Measurements from ENCODE around the gene MTARC1.

Gene MTARC1

DNA sequence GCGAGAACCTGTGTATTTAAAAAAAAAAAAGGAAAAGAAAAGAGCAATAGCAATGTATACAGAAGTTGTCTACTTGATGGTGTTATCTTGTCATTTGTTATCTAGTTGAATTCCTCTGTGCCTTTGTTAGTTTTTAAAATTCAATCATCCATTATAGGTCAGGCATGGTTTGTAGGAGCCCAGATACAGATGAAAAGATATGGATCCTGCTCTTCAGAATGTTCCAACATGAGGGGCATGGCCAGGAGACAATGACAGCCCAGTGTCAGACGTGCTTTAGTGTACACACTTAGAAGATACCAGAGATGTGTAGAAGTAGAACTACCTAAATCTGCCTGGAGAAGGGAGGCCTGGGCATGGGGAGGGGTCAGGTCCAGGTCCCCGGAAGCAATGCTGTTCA is 22.0 kb upstream of the MTARC1 start:
- Histone ChIP-seq H3K27ac (ENCODE audit: low read length) (no peak overlapping the region), H3K79me2 (ENCODE audit: low read length) (no peaks in the 10 kb centered on the region), H3K4me2 (ENCODE audit: low read length) (no peak overlapping the region), H4K20me1 (ENCODE audit: insufficient read depth, low read length) (no peaks in the 10 kb centered on the region), H3K9me3 (ENCODE audit: insufficient read depth, low read length) (no peaks in the 10 kb centered on the region), H3K9ac (ENCODE audit: low read length) (no peak overlapping the region), H3K4me3 (ENCODE audit: low read length) (no peak overlapping the region), H3K4me1 (ENCODE audit: low read length) (no peaks in the 10 kb centered on the region), H3K36me3 (replicated peaks; ENCODE audit: low read depth, low read length) (no peaks in the 10 kb centered on the region), H2AFZ (ENCODE audit: low read depth, low read length) (no peak overlapping the region), H3K27me3 (ENCODE audit: low read depth, low read length) (0 out of 2 replicates have a peak, but pooled peaks cover 6% of the 10 kb centered on the region)
- TF ChIP-seq, protein P1, sequence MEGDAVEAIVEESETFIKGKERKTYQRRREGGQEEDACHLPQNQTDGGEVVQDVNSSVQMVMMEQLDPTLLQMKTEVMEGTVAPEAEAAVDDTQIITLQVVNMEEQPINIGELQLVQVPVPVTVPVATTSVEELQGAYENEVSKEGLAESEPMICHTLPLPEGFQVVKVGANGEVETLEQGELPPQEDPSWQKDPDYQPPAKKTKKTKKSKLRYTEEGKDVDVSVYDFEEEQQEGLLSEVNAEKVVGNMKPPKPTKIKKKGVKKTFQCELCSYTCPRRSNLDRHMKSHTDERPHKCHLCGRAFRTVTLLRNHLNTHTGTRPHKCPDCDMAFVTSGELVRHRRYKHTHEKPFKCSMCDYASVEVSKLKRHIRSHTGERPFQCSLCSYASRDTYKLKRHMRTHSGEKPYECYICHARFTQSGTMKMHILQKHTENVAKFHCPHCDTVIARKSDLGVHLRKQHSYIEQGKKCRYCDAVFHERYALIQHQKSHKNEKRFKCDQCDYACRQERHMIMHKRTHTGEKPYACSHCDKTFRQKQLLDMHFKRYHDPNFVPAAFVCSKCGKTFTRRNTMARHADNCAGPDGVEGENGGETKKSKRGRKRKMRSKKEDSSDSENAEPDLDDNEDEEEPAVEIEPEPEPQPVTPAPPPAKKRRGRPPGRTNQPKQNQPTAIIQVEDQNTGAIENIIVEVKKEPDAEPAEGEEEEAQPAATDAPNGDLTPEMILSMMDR (IDR thresholded peaks at IDR 0.05; ENCODE audit: low read depth, low read length), result no peak
- TF ChIP-seq EZH2phosphoT487 (IDR thresholded peaks at IDR 0.05; ENCODE audit: low read depth), result no peak

DNA sequence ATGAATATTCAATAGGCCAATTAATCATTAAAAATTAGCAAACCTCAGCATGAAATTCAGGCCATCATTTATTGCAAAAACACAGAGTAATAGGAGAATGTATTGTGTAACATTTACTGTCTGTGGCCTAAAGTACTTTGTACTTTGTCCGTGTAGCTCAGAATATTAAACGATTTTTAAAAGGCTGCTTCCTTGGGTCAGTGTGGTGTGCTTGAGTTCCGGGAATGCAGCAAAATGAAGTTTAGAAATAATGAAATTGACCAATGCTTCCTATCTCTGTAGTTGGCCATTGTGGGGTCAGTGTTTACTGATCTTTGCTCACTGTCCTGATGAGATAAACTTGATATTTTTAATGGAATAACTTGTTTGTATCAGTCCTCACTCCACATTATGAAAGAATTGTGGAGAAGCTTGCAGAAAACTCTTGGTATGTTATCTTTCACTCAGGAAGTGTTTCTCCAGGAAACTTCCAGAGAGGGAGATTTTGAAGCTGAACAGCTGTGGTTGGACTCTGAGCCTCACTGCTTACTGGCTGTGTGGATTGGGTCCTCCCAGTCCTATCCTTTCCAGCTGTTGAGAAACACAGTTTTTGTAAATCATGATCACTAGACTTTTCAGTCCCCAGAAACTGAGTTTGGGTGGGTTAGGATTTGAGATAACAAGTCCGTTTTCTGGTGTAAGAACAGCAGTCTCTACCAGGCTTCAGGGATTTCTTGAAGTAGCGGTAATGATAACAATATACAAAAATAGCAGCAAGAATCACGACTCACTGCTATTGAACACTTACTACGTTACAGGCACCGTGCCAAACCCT is 19.2 kb upstream of the MTARC1 start:
- Histone ChIP-seq H3K36me3 (replicated peaks; ENCODE audit: low read depth, low read length) (no peaks in the 10 kb centered on the region), H4K20me1 (ENCODE audit: insufficient read depth, low read length) (no peaks in the 10 kb centered on the region), H3K27ac (ENCODE audit: low read length) (no peak overlapping the region), H2AFZ (ENCODE audit: low read depth, low read length) (no peak overlapping the region), H3K79me2 (ENCODE audit: low read length) (no peaks in the 10 kb centered on the region), H3K4me2 (ENCODE audit: low read length) (no peak overlapping the region), H3K4me3 (ENCODE audit: low read length) (no peak overlapping the region), H3K27me3 (ENCODE audit: low read depth, low read length) (peaks cover 3% of the 10 kb centered on the region; the same call in 1 of the 2 replicates), H3K9me3 (ENCODE audit: insufficient read depth, low read length) (no peaks in the 10 kb centered on the region), H3K9ac (ENCODE audit: low read length) (no peak overlapping the region), H3K4me1 (ENCODE audit: low read length) (no peaks in the 10 kb centered on the region)
- no peak for TF ChIP-seq EZH2phosphoT487 (IDR thresholded peaks at IDR 0.05; ENCODE audit: low read depth)
- TF ChIP-seq, protein P1 (IDR thresholded peaks at IDR 0.05; ENCODE audit: low read depth, low read length), result no peak

DNA sequence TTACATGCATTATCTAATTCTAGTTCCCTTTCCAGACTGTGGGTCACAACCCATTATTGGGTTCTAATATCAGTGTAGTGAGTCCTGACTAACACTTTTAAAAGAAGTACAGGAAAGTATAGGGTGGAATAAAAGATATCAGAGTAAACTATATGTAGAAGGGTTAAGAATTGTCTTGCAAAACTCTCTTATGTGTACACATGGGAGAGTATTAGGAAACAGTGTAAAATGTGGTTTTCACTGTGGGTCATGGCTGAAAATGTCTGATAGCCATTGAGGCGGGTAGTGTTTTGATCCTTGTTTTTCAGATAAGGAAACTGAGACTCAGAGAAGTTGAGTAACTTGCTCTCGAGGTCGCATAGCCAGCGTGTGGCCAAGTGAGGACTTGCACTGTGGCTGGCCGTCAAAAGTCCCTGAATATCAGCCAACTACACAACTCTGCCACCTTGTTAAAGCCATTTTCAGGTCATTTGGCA is 18.5 kb upstream of the MTARC1 start:
- no peak overlapping the region for H2AFZ ChIP-seq (ENCODE audit: low read depth, low read length)
- H3K27ac ChIP-seq (ENCODE audit: low read length), result no peak overlapping the region
- H3K36me3 ChIP-seq (replicated peaks; ENCODE audit: low read depth, low read length), result no peaks in the 10 kb centered on the region
- no peak overlapping the region for H3K4me2 ChIP-seq (ENCODE audit: low read length)
- no peaks in the 10 kb centered on the region for H3K79me2 ChIP-seq (ENCODE audit: low read length)
- H3K9ac ChIP-seq (ENCODE audit: low read length), result no peak overlapping the region
- peaks cover 2% of the 10 kb centered on the region; the same call in 1 of the 2 replicates for H3K4me1 ChIP-seq (ENCODE audit: low read length)
- no peak overlapping the region for H3K4me3 ChIP-seq (ENCODE audit: low read length)
- H3K9me3 ChIP-seq (ENCODE audit: insufficient read depth, low read length), result no peaks in the 10 kb centered on the region
- no peaks in the 10 kb centered on the region for H4K20me1 ChIP-seq (ENCODE audit: insufficient read depth, low read length)
- TF ChIP-seq, protein P1 (IDR thresholded peaks at IDR 0.05; ENCODE audit: low read depth, low read length), result no peak
- no peak for TF ChIP-seq EZH2phosphoT487 (IDR thresholded peaks at IDR 0.05; ENCODE audit: low read depth)
- peaks cover 3% of the 10 kb centered on the region; the same call in 1 of the 2 replicates for H3K27me3 ChIP-seq (ENCODE audit: low read depth, low read length)

DNA sequence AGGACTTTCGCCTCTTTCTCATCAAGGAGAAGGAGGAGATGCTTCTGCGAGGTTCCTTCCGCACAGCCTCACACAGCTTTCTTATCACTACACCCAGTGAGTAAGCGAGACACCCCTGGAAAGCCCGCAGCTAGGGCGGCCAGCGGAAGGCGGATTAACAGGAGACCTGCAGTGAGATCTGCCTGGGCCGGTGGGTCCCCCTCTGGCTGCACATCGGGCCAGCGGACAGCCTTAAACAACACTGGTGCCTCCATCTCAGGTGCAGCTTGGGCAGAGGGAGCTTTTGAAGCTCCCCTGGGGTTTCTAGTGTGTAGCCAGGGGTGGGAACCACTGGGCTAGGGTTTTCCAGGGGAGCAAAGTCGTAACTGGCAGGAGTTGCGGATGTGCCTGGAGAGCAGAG is 17.5 kb upstream of the MTARC1 start:
- Histone ChIP-seq H3K9me3 (ENCODE audit: insufficient read depth, low read length) (no peaks in the 10 kb centered on the region), H3K79me2 (ENCODE audit: low read length) (no peaks in the 10 kb centered on the region), H3K36me3 (replicated peaks; ENCODE audit: low read depth, low read length) (no peaks in the 10 kb centered on the region), H2AFZ (ENCODE audit: low read depth, low read length) (no peak overlapping the region), H3K4me1 (ENCODE audit: low read length) (peaks cover 2% of the 10 kb centered on the region; the same call in 1 of the 2 replicates), H3K27ac (ENCODE audit: low read length) (no peak overlapping the region), H4K20me1 (ENCODE audit: insufficient read depth, low read length) (no peaks in the 10 kb centered on the region), H3K27me3 (ENCODE audit: low read depth, low read length) (peaks cover 3% of the 10 kb centered on the region; the same call in 1 of the 2 replicates), H3K4me3 (ENCODE audit: low read length) (no peak overlapping the region), H3K4me2 (ENCODE audit: low read length) (no peak overlapping the region), H3K9ac (ENCODE audit: low read length) (no peak overlapping the region)
- TF ChIP-seq EZH2phosphoT487 (IDR thresholded peaks at IDR 0.05; ENCODE audit: low read depth), result no peak
